AG09309 (cell line): Measurements from ENCODE around the gene CCDC181.
"Not testable (repeated sequence)": the region's sequence is repeated elsewhere in the genome, so short reads cannot be mapped to it uniquely, and the experiment has no call there.

Source experiments
- DNase-seq: peaks from one replicate; pipeline ENCODE4 v3.0.0-alpha.2; 2010; ENCODE audit warnings: low read depth
- H3K4me3 ChIP-seq: 2 replicates; pipeline ENCODE4 v1.5.1; 2011; ENCODE audit warnings: mild to moderate bottlenecking, low read depth, low read length, moderate library complexity; ENCODE audit not compliant: control insufficient read depth
- CTCF ChIP-seq: IDR thresholded peaks from 2 replicates; pipeline ENCODE4 v1.5.1; 2011; ENCODE audit warnings: mild to moderate bottlenecking, low read depth, low read length, inconsistent platforms; ENCODE audit not compliant: insufficient read depth, control insufficient read depth; ENCODE audit errors: missing control alignments

CCDC181 gene

GRCh38 chr1:169414952-169415351 lies 12.3 kb downstream of the CCDC181 start:
- DNase-seq, result no peak
- no peak overlapping the region for H3K4me3 ChIP-seq
- TF ChIP-seq CTCF, result no peak

GRCh38 chr1:169408340-169408739 lies 18.9 kb downstream of the CCDC181 start:
- not testable (repeated sequence) for DNase-seq, H3K4me3 ChIP-seq

- H3K4me3 ChIP-seq, result not testable (repeated sequence)
Observed at GRCh38 chr1:169402578-169402977, 24.7 kb downstream of the CCDC181 start.

GRCh38 chr1:169395955-169396354 lies 31.3 kb downstream of the CCDC181 start:
- no peak for TF ChIP-seq CTCF
- no peak for DNase-seq
- no peak overlapping the region for H3K4me3 ChIP-seq

More at GRCh38 chr1:169402578-169402977, 24.7 kb downstream of the CCDC181 start:
- DNase-seq, result not testable (repeated sequence)

GRCh38 chr1:169392406-169392805 lies 34.9 kb downstream of the CCDC181 start:
- DNase-seq, result no peak
- no peak overlapping the region for H3K4me3 ChIP-seq
- no peak for TF ChIP-seq CTCF

- H3K4me3 ChIP-seq, result no peak overlapping the region
- DNase-seq, result no peak
- no peak for TF ChIP-seq CTCF
Observed at GRCh38 chr1:169390303-169390702, 37.0 kb downstream of the CCDC181 start.

DNA sequence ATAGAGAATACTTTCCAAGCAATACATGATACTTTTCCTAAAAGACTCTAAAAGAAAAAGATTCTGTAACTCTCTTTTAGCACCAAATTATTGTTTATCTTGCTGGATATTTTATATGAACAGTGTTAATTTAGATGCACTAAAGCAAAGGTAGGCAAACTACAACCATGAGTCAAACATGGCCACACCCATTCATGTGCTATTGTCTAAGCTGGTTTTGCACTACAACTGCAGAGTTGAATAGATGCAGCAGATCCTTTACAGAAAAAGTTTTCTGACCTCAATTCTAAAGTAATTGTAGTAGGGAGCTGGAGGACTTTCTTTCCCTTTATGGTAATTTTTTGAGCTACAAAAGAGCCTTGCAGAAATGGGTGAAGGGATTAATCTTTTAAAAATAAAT lies 39.9 kb downstream of the CCDC181 start:
- no peak for TF ChIP-seq CTCF
- H3K4me3 ChIP-seq, result no peak overlapping the region
- DNase-seq, result no peak

DNA sequence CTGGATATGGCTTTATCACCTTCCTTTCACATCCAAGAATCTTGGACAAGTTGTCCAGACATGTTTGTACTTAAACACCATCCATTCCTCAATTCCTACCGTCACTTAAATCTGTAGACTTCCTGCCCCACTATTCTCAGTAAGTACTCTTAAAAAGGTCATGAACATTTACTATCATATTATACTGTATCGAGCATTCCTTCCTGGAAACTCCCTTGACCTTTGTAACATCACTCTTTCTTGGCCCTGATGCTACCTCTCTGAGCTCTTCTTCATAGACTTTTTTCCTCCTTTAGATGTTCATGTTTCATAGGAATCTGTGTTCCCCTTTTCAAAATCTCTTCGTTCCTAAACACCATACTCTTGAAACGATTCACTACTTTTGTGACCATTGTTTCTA lies 43.8 kb downstream of the CCDC181 start:
- no peak overlapping the region for H3K4me3 ChIP-seq
- no peak for TF ChIP-seq CTCF
- no peak for DNase-seq
